ENCODE data around the gene VMAC. TPM values are rescaled to one million over a fixed set of nuclear protein-coding genes. Genes with fewer than 3 reads are reported as not detected.

VMAC gene
- total and polyA plus RNA-seq, 2 of the 13 experiments (the other 11 are each of a cell fraction or from before 2014, with no cell fraction given), result 2.4 TPM

DNA sequence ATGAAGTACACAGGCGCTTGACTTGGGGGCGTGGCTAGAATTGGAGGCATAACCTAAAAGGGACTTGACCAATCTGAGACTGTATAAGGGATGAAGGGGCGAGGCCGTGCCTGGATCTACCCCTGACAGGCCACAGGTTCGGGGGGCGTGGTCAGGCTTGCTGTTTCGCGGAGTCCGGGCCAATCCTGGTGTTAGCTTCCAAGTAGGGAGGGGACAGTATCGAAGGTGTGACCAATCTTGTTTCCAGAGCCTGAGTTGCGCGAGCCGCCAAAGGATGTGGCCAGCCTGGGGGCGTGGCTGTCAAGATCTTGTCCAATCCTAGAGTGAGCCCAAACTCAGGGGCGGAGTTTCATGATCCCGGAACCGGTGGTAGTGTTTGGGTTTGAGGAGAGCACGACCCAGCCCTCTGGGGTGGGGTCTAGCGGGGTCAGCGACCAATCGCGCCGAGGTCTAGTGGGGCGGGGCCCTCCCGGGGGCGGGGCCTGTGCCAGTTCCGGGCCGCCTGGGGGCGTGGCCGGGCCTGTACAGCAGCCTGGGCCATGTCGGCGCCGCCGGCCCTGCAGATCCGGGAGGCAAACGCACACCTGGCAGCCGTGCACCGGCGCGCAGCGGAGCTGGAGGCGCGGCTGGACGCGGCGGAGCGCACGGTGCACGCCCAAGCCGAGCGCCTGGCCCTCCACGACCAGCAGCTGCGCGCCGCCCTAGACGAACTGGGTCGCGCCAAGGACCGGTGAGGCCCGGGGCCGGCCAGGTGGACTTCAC lies at the start of gene VMAC (continued):
- TF ChIP-seq TOE1 (CRISPR knock-in tag; IDR thresholded peaks at IDR 0.05) (no peak), ZNF136 (CRISPR knock-in tag; IDR thresholded peaks at IDR 0.05; ENCODE audit: low read depth) (no peak), ZNF737 (CRISPR knock-in tag; IDR thresholded peaks at IDR 0.05; ENCODE audit: borderline replicate concordance) (no peak), AGO2 (optimal IDR thresholded peaks at IDR 0.05; ENCODE audit: low read depth, low read length) (peak; percentile 39), MTF1 (CRISPR knock-in tag; IDR thresholded peaks at IDR 0.05) (no peak)
- TF ChIP-seq, protein P1, sequence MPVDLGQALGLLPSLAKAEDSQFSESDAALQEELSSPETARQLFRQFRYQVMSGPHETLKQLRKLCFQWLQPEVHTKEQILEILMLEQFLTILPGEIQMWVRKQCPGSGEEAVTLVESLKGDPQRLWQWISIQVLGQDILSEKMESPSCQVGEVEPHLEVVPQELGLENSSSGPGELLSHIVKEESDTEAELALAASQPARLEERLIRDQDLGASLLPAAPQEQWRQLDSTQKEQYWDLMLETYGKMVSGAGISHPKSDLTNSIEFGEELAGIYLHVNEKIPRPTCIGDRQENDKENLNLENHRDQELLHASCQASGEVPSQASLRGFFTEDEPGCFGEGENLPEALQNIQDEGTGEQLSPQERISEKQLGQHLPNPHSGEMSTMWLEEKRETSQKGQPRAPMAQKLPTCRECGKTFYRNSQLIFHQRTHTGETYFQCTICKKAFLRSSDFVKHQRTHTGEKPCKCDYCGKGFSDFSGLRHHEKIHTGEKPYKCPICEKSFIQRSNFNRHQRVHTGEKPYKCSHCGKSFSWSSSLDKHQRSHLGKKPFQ (CRISPR knock-in tag; IDR thresholded peaks at IDR 0.05; ENCODE audit: insufficient replicate concordance), result no peak
- TF ChIP-seq, protein P2, sequence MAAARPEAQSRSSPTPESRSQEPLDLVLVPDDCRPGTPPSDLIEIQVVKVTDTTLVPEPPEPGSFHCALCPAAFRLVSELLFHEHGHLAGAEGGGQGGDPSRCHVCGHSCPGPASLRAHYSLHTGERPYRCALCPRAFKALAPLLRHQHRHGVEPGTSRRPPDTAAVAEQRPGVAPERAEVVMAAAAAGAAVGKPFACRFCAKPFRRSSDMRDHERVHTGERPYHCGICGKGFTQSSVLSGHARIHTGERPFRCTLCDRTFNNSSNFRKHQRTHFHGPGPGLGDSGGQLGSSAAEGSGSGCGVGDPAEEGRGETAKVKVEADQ (CRISPR knock-in tag; IDR thresholded peaks at IDR 0.05; ENCODE audit: borderline replicate concordance), result no peak
- TF ChIP-seq, protein P3, sequence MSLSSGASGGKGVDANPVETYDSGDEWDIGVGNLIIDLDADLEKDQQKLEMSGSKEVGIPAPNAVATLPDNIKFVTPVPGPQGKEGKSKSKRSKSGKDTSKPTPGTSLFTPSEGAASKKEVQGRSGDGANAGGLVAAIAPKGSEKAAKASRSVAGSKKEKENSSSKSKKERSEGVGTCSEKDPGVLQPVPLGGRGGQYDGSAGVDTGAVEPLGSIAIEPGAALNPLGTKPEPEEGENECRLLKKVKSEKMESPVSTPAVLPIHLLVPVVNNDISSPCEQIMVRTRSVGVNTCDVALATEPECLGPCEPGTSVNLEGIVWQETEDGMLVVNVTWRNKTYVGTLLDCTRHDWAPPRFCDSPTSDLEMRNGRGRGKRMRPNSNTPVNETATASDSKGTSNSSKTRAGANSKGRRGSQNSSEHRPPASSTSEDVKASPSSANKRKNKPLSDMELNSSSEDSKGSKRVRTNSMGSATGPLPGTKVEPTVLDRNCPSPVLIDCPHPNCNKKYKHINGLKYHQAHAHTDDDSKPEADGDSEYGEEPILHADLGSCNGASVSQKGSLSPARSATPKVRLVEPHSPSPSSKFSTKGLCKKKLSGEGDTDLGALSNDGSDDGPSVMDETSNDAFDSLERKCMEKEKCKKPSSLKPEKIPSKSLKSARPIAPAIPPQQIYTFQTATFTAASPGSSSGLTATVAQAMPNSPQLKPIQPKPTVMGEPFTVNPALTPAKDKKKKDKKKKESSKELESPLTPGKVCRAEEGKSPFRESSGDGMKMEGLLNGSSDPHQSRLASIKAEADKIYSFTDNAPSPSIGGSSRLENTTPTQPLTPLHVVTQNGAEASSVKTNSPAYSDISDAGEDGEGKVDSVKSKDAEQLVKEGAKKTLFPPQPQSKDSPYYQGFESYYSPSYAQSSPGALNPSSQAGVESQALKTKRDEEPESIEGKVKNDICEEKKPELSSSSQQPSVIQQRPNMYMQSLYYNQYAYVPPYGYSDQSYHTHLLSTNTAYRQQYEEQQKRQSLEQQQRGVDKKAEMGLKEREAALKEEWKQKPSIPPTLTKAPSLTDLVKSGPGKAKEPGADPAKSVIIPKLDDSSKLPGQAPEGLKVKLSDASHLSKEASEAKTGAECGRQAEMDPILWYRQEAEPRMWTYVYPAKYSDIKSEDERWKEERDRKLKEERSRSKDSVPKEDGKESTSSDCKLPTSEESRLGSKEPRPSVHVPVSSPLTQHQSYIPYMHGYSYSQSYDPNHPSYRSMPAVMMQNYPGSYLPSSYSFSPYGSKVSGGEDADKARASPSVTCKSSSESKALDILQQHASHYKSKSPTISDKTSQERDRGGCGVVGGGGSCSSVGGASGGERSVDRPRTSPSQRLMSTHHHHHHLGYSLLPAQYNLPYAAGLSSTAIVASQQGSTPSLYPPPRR (CRISPR knock-in tag; IDR thresholded peaks at IDR 0.05; ENCODE audit: borderline replicate concordance), result no peak
- TF ChIP-seq, protein P4, sequence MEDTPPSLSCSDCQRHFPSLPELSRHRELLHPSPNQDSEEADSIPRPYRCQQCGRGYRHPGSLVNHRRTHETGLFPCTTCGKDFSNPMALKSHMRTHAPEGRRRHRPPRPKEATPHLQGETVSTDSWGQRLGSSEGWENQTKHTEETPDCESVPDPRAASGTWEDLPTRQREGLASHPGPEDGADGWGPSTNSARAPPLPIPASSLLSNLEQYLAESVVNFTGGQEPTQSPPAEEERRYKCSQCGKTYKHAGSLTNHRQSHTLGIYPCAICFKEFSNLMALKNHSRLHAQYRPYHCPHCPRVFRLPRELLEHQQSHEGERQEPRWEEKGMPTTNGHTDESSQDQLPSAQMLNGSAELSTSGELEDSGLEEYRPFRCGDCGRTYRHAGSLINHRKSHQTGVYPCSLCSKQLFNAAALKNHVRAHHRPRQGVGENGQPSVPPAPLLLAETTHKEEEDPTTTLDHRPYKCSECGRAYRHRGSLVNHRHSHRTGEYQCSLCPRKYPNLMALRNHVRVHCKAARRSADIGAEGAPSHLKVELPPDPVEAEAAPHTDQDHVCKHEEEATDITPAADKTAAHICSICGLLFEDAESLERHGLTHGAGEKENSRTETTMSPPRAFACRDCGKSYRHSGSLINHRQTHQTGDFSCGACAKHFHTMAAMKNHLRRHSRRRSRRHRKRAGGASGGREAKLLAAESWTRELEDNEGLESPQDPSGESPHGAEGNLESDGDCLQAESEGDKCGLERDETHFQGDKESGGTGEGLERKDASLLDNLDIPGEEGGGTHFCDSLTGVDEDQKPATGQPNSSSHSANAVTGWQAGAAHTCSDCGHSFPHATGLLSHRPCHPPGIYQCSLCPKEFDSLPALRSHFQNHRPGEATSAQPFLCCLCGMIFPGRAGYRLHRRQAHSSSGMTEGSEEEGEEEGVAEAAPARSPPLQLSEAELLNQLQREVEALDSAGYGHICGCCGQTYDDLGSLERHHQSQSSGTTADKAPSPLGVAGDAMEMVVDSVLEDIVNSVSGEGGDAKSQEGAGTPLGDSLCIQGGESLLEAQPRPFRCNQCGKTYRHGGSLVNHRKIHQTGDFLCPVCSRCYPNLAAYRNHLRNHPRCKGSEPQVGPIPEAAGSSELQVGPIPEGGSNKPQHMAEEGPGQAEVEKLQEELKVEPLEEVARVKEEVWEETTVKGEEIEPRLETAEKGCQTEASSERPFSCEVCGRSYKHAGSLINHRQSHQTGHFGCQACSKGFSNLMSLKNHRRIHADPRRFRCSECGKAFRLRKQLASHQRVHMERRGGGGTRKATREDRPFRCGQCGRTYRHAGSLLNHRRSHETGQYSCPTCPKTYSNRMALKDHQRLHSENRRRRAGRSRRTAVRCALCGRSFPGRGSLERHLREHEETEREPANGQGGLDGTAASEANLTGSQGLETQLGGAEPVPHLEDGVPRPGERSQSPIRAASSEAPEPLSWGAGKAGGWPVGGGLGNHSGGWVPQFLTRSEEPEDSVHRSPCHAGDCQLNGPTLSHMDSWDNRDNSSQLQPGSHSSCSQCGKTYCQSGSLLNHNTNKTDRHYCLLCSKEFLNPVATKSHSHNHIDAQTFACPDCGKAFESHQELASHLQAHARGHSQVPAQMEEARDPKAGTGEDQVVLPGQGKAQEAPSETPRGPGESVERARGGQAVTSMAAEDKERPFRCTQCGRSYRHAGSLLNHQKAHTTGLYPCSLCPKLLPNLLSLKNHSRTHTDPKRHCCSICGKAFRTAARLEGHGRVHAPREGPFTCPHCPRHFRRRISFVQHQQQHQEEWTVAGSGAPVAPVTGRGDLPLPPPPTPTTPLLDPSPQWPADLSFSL (CRISPR knock-in tag; IDR thresholded peaks at IDR 0.05), result no peak
- TF ChIP-seq, protein P5, sequence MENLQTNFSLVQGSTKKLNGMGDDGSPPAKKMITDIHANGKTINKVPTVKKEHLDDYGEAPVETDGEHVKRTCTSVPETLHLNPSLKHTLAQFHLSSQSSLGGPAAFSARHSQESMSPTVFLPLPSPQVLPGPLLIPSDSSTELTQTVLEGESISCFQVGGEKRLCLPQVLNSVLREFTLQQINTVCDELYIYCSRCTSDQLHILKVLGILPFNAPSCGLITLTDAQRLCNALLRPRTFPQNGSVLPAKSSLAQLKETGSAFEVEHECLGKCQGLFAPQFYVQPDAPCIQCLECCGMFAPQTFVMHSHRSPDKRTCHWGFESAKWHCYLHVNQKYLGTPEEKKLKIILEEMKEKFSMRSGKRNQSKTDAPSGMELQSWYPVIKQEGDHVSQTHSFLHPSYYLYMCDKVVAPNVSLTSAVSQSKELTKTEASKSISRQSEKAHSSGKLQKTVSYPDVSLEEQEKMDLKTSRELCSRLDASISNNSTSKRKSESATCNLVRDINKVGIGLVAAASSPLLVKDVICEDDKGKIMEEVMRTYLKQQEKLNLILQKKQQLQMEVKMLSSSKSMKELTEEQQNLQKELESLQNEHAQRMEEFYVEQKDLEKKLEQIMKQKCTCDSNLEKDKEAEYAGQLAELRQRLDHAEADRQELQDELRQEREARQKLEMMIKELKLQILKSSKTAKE (CRISPR knock-in tag; IDR thresholded peaks at IDR 0.05; ENCODE audit: borderline replicate concordance), result no peak
